Activated T-helper 1 cell treated with anti-CD3 and anti-CD28 coated beads, Interleukin-2, amount 50 U/mL, for 16 hours (primary cell): Measurements from ENCODE around the gene USP6.
"Not testable (repeated sequence)": the region's sequence is repeated elsewhere in the genome, so short reads cannot be mapped to it uniquely, and the experiment has no call there.

Source experiments
- DNase-seq, 2 donors: peaks; one replicate each; pipeline ENCODE4 v3.0.0-alpha.2; 2020; ENCODE audit warnings: low read depth in 1 of 2, low spot score in 1 of 2

Gene USP6

DNA sequence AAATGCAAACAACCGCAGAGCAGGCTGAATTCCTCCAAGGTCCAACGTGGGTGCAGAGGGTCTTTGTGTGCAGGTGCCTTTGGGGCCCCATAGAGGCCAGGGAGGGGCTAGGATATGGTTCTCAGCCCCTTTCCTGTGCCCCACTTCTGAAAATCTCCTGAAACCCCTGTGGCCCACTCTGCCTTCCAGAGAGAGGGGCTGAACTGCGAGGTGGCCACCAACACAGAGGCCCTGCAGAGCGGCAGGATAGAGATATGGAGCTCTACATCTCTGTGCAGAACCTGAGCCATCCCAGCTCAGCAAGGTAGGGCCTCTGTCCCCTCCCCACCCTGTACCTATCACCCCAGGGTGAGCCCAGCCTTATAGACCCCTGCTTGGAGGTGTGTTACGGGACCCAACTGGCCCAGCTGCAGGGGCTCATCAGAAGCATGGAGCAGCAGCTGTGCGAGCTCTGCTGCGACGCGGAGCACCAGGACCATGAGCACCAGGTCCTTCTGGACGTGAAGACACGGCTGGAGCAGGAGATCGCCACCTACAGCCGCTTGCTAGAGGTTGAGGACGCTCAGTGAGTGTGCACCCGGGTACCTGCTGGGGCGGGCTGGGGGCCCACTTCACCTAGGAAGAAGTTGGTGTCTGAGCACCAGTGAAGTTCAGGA, 5.5 kb downstream of the USP6 start:
- no peak for DNase-seq

DNA sequence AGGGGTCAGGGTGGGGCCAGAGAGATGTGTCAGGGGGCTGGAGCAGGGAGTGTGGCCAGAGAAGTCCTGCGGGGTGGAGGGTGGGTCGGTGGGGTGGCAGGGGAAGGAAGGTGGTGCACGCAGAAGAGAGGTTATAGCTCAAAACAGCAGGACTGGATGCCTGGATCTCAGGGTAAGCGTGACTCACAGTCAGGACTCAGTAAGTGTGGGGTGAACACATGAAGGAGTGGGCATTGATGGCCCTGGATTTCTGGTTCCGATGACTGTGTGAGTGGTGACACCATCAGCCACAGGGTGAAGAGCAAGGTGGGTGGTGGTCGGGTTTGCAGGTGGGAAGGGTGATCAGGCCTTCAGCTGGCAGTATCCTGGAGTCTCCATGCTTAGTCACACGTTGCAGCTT, 6.2 kb downstream of the USP6 start:
- DNase-seq: not testable (repeated sequence)

DNA sequence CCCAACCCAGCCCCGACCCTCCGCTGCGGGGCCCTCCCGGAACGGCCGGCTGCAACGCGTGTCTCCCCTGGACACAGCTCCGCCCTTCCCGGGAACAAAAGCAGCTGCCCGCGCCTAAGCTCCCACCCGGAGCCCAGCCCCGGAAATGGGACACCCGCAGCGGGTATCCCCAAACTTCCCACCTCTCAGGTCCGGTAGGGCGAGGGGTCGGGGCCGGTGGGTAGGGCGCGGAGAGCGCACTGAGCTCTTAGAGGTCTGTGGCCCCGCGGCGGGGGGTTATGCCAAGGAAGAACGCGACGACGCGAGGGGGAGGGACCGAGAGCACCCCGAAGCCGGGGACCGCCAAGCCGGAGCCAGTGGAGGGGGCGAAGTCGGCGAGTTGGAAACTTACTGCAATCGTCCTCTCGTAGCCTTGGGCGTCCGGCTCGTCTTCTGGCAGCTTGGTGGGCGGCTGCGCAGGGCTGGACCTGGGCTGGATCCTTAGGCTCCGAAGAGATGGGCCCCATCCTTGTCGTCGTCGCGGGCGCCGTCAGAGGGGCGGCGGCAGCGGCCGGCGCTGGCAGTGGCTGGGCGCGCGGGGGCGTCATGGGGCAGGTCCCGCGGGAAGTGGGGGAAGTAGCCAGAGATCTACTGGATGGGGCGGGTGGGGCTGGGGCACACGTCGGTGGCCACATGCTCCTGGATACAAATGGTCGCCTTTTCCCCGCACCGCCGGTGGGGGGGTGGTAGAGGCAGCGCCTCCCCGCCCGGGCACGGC, 6.9 kb downstream of the USP6 start:
- DNase-seq: no peak

DNA sequence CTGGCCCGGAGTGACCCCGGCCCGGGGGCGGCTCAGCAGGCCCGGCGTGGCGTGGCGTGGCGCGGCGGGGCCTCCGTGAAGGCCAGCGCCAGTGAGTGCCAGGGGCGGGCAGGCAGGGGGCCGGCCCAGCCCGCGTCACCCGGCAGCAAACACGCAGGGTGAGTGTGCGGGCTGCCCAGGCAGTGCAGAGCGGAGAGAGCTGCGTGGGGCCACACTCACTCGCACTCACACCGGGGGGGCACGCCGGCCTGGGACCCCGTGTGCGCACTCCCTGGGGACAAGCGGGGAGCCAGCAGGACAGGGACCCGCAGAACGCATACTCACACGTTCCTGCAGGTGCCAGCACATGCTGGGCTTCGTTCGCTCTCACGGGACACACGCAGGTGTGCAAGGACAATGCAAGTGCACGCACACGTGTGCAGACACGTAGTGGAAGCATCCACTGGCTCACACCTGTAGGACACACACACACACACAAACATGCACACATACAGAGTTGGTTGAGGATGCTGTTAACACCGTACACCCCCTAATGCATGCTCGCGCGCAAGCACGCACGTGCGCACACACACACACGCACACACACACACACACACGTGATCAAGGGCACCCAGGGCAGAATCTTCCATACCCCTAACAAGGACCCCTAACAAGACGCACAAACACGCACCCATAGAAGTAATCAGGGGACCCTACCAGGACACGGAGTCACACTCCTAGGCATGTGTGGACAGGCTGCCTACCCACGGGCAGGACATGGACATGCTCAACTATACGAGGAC, 7.7 kb downstream of the USP6 start:
- no peak for DNase-seq

GRCh38 chr17:5124125-5124760, 8.4 kb downstream of the USP6 start:
- not testable (repeated sequence) for DNase-seq

DNA sequence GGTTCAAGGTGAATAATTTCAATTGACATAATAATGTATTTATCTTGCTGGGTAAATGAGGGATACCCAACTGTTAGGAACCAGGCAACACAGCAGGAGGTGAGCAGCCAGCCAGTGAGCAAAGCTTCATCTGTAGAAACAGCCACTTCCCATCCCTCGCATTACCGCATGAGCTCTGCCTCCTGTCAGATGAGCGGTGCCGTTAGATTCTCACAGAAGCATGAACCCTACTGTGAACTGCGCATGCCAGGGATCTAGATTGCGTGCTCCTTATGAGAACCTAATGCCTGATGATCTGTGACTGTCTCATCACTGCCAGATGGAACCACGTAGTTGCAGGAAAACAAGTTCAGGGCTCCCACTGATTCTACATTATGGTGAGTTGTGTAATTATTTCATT, 9.1 kb downstream of the USP6 start:
- DNase-seq: not testable (repeated sequence)

GRCh38 chr17:5126719-5127488, 11.1 kb downstream of the USP6 start:
- no peak for DNase-seq

GRCh38 chr17:5127910-5128309, 12.1 kb downstream of the USP6 start:
- no peak for DNase-seq

- not testable (repeated sequence) for DNase-seq
These were observed 12.6 kb downstream of the USP6 start for GRCh38 chr17:5128387-5128786.

GRCh38 chr17:5128905-5129535, 13.2 kb downstream of the USP6 start:
- DNase-seq: no peak

DNA sequence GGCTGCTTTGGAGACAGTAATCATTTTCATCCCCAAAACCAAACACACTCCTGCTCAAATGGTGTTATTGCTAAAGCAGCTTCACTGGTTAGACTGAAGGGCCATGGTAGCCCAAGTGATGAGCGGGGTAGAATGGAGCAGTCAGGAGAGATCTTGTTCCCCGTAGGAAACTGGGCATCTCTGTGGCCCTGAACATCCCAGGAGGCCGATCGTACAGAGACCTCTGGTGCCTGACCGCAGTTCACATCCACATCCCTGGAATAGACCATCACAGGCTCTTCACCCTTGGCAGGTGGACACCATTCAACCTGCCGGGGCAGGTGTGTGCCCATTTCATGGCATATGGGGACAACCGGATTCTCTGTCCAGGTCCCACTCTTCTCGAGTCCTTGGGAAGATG, 13.9 kb downstream of the USP6 start:
- not testable (repeated sequence) for DNase-seq

DNA sequence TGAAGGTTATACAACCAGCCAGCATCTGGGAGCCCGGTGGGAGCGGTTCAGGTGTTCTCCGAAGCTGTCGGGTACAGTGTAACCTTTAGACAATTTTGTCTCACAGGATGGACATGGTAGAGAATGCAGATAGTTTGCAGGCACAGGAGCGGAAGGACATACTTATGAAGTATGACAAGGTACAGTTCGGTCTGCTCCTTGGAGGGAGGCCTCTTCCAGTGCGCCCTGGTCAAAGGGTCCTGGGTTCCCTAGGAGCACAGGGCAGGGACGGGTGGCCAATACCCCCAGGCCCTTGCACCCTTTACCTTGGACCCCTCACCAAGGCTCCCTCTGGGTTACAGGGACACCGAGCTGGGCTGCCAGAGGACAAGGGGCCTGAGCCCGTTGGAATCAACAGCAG, 14.4 kb downstream of the USP6 start:
- not testable (repeated sequence) for DNase-seq

DNA sequence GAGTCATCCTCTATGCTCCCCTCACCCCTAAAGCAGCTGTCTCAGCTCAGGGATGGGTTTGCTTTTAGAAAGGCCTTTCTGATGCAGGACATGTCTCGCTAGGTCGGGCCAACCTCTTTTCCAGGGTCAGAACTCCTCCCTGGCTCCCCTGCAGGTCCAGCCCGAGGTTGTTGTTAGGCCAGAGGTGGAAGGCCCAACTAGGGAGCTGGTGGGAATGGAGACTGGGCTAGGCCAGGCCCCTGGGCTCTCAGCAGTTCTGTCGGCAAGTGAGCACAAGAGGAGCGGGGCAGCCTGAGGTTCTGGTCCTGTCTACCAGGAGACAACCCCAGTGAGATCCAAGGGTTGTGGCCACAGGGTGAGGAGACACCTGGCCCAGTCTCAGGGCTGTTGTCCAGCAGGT, 14.9 kb downstream of the USP6 start:
- DNase-seq: not testable (repeated sequence)

DNA sequence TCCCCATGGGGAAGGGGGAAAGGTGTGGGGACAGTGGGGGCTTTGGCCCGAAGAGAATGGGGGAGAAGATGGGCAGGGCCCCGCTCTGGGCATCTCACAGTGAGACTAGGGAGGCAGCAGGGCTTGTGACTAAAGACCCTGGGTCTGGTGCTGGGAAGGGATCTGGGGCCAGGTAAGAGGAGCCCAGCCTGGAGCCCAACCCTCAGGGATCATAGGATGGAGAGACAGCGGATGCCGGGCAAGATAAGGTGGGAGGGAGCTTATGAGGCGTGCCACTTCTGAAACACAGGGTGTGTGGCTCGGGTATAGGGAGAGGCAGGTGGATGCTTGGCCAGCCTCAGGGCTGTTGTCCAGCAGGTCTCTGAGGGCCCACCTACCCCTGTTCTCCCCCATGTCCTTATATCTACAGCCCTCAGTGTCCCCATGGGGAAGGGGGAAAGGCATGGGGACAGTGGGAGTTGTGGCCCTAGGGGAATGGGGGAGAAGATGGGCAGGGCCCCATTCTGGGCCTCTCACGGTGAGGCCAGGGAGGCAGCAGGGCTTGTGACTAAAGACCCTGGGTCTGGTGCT, 15.4 kb downstream of the USP6 start:
- DNase-seq: no peak

DNA sequence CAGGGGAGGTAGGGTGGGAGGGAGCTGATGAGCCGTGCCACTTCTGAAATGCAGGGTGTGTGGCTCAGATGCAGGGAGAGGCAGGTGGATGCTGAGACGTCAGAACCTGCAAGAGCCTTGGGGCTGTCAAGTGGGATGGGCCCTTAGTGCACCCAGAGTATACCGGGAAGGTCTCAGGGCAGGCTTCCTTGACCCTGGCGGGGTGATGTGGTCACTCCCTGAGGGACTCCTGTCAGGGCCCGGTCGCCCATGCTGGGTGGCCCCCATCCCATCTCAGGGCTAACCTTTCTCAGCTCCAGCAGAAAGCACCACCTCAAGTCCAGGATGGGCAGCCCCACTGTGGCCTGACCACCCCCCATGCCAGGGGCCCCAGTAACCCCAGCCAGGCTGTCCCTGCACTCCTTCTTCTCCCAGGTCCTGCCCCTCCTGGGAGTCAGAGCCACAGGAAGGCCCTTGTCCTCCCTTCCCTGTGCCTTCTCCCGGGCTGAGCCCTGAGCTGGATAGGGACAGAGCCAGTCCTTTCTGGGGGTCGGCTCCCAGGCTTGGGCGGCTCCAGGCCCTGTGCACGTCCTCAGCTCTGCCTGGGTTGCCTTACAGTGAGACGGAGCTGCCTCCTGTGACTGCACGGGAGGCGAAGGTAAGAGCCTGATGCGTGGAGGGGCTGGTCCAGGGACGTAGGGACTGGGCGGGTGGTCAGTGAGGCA, 16.1 kb downstream of the USP6 start:
- DNase-seq: not testable (repeated sequence)

DNA sequence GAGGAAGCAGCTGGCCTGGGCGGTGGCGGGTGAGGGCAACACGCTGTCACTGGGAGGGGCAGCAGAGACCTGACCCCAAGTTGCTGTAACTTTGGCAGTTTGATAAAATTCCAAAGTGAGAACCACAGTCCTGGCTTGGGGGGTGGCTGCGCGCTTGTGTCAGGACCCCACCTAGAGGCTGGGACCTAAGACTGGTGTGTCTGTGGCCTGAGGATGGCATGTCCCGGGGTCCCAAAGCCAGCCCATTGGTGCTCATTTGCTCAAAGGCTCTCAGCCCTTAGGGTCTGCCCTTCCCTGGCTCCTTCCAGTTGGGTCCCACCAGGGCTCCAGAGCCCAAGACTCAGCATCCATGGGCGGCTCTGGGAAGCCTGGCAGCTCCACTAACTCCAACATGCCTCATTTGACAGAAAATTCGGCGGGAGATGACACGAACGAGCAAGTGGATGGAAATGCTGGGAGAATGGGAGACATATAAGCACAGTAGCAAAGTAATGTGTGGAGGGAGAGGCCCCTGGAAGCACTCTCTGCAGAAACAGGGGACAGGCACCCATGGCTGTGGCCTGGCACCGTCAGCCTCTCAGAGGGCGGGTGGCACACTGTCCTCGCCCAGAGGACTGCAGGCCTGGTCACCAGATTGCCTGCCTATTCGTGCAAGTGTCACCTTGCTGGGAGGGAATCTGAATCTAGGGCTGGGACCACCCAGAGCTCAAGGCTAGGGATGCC, 16.8 kb downstream of the USP6 start:
- not testable (repeated sequence) for DNase-seq

- DNase-seq: no peak
These were observed 17.5 kb downstream of the USP6 start for GRCh38 chr17:5133311-5133710.

- not testable (repeated sequence) for DNase-seq
These were observed 18.1 kb downstream of the USP6 start for GRCh38 chr17:5133961-5134360.

GRCh38 chr17:5134571-5134970, 18.7 kb downstream of the USP6 start:
- DNase-seq: not testable (repeated sequence)
